Measurements from ENCODE around the gene CADPS2.

GRCh38 chr7:122528879-122529481, 357.3 kb downstream of the CADPS2 start:
- peak; percentile 89 for TF ChIP-seq CTCF (conservative IDR thresholded peaks at IDR 0.05; ENCODE audit: low read length)
- TF ChIP-seq EZH2phosphoT487 (IDR thresholded peaks at IDR 0.05; ENCODE audit: borderline replicate concordance, low read depth, low read length) = no peak
